Neuron (in vitro differentiated cells): ENCODE results near the gene PIK3R1.

Experiments used
- H2AFZ ChIP-seq: one replicate; pipeline ENCODE4 v1.6.1; 2013; ENCODE audit warnings: low read depth, mild to moderate bottlenecking, inconsistent platforms, low read length, moderate library complexity
- H3K27me3 ChIP-seq: one replicate; pipeline ENCODE4 v1.6.1; 2013; ENCODE audit warnings: low read length; ENCODE audit not compliant: insufficient read depth
- H3K36me3 ChIP-seq: one replicate; pipeline ENCODE4 v1.6.1; 2013; ENCODE audit warnings: low read length; ENCODE audit not compliant: insufficient read depth
- H3K4me1 ChIP-seq: one replicate; pipeline ENCODE4 v1.6.1; 2013; ENCODE audit warnings: low read length; ENCODE audit not compliant: insufficient read depth
- H3K4me3 ChIP-seq: 2 replicates; pipeline ENCODE4 v1.5.1; 2013; ENCODE audit warnings: mild to moderate bottlenecking, low read length, moderate library complexity
- H3K9me3 ChIP-seq: one replicate; pipeline ENCODE4 v1.6.1; 2013; ENCODE audit warnings: low read length

PIK3R1 gene

GRCh38 chr5:68215208-68215897, at the start of gene PIK3R1:
Gene PIK3R1 (plus strand): TSS chr5:68215756. CDS start chr5:68226676, 10,920 bp downstream.
- H3K9me3 ChIP-seq = peaks cover 2% of the 10 kb centered on the region
- H3K4me1 ChIP-seq = peaks cover 19% of the 10 kb centered on the region
- peak within 1 kb of the TSS; percentile 60 for H3K4me3 ChIP-seq
- H3K36me3 ChIP-seq = no peaks in the 10 kb centered on the region
- H2AFZ ChIP-seq = peak within 1 kb of the TSS; percentile 15
- H3K27me3 ChIP-seq = no peaks in the 10 kb centered on the region

GRCh38 chr5:68167195-68167651, 48.3 kb upstream of the PIK3R1 start:
- Histone ChIP-seq H3K4me1 (peaks cover 22% of the 10 kb centered on the region), H3K9me3 (no peaks in the 10 kb centered on the region), H2AFZ (no peak overlapping the region), H3K36me3 (no peaks in the 10 kb centered on the region), H3K27me3 (no peaks in the 10 kb centered on the region), H3K4me3 (no peak overlapping the region)

- peak overlapping the region; percentile 3 for H2AFZ ChIP-seq
- no peaks in the 10 kb centered on the region for H3K36me3 ChIP-seq
- H3K4me1 ChIP-seq = peaks cover 25% of the 10 kb centered on the region
- no peak overlapping the region for H3K4me3 ChIP-seq
- H3K27me3 ChIP-seq = no peaks in the 10 kb centered on the region
- H3K9me3 ChIP-seq = no peaks in the 10 kb centered on the region
Observed at GRCh38 chr5:68169903-68170302, 45.7 kb upstream of the PIK3R1 start.

DNA sequence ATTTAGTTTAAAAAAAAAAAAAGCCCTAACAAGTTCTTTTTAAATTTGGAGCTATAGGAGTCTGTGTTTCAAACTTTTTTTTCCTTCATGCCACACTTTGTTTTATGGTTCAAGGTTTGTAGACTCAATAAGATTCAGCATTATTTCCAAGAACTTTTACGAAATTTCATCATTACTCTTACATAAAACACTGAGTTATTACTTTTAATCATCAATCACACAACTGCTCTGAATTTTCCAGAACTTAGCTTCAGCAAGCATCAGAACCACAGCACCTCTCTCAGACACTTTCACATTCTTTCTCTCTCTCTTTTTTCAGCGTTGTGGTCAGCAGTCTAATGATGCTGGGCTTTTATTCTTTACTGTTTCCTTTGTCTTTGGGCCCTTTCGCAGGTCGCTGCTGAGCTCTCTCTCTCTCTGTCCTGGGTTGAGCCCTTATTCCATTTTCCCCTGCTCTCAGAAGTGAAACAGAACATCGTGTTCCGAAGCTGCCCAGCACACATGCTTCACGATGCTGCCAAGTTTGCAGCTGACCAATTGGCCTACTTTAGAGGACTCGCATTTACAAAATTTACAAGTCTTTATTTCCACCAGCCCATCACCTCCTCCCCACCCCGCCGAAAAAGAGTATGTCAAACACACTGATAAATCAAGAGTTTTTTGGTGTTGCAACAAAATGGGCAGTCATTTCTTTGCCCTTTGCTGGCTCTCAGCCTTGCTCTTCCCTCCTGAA, 44.6 kb upstream of the PIK3R1 start:
- H2AFZ ChIP-seq = peak overlapping the region; percentile 62
- no peak overlapping the region for H3K4me3 ChIP-seq
- H3K27me3 ChIP-seq = no peaks in the 10 kb centered on the region
- H3K9me3 ChIP-seq = no peaks in the 10 kb centered on the region
- peaks cover 25% of the 10 kb centered on the region for H3K4me1 ChIP-seq
- no peaks in the 10 kb centered on the region for H3K36me3 ChIP-seq

GRCh38 chr5:68172314-68172713, 43.2 kb upstream of the PIK3R1 start:
- Histone ChIP-seq H3K4me3 (no peak overlapping the region), H3K36me3 (no peaks in the 10 kb centered on the region), H2AFZ (no peak overlapping the region), H3K27me3 (no peaks in the 10 kb centered on the region), H3K9me3 (no peaks in the 10 kb centered on the region), H3K4me1 (peaks cover 25% of the 10 kb centered on the region)

DNA sequence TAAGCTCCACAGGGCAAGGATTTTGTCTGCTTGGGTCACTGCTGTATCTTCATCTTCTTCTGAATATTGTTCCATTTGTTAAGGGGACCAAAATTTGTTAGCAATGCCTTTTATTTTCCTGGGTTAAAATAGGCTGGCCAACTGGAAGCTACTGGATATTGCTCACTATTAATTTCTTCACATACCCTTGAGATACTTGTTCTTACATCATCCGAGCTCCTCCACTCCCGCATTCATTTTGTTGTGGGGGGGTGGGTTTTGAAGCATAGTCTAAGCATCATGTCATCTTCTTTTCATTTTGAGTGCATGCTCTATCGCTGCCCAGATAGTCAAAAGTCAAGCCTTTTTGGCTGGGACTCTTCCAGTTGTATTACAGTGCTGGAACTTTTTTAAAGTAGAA, 42.5 kb upstream of the PIK3R1 start:
- peaks cover 25% of the 10 kb centered on the region for H3K4me1 ChIP-seq
- H2AFZ ChIP-seq = no peak overlapping the region
- H3K36me3 ChIP-seq = no peaks in the 10 kb centered on the region
- H3K9me3 ChIP-seq = no peaks in the 10 kb centered on the region
- no peak overlapping the region for H3K4me3 ChIP-seq
- no peaks in the 10 kb centered on the region for H3K27me3 ChIP-seq

DNA sequence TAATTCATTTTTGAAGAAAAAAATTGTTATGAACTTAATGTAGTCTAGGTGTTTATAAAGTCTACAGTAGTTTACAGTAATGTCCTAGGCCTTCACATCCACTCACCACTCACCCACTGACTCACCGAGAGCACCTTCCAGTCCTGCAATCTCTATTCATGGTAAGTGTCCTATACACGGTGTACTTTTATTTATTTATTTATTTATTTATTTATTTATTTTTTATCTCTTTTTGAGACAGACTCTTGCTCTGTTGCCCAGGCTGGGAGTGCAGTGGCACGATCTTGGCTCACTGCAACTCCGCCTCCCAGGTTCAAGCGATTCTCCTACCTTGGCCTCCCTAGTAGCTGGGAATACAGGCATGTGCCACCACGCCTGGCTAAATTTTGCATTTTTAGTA, 39.3 kb upstream of the PIK3R1 start:
- Histone ChIP-seq H3K36me3 (no peaks in the 10 kb centered on the region), H3K4me3 (no peak overlapping the region), H3K4me1 (peaks cover 6% of the 10 kb centered on the region), H3K9me3 (no peaks in the 10 kb centered on the region), H2AFZ (no peak overlapping the region), H3K27me3 (no peaks in the 10 kb centered on the region)

- Histone ChIP-seq H3K9me3 (no peaks in the 10 kb centered on the region), H3K4me1 (peaks cover 4% of the 10 kb centered on the region), H2AFZ (no peak overlapping the region), H3K36me3 (no peaks in the 10 kb centered on the region), H3K27me3 (no peaks in the 10 kb centered on the region), H3K4me3 (no peak overlapping the region)
Observed at GRCh38 chr5:68176802-68177479, 38.6 kb upstream of the PIK3R1 start.

- Histone ChIP-seq H3K4me3 (no peak overlapping the region), H3K9me3 (no peaks in the 10 kb centered on the region), H3K4me1 (no peaks in the 10 kb centered on the region), H3K27me3 (no peaks in the 10 kb centered on the region), H2AFZ (no peak overlapping the region), H3K36me3 (no peaks in the 10 kb centered on the region)
Observed at GRCh38 chr5:68177676-68178075, 37.9 kb upstream of the PIK3R1 start.

GRCh38 chr5:68178579-68178978, 37.0 kb upstream of the PIK3R1 start:
- Histone ChIP-seq H3K4me3 (no peak overlapping the region), H3K4me1 (no peaks in the 10 kb centered on the region), H3K36me3 (no peaks in the 10 kb centered on the region), H2AFZ (no peak overlapping the region), H3K9me3 (no peaks in the 10 kb centered on the region), H3K27me3 (no peaks in the 10 kb centered on the region)

GRCh38 chr5:68180121-68181038, 35.2 kb upstream of the PIK3R1 start:
- Histone ChIP-seq H3K27me3 (no peaks in the 10 kb centered on the region), H3K9me3 (no peaks in the 10 kb centered on the region), H3K36me3 (no peaks in the 10 kb centered on the region), H3K4me3 (no peak overlapping the region), H3K4me1 (no peaks in the 10 kb centered on the region), H2AFZ (no peak overlapping the region)

- H3K9me3 ChIP-seq = no peaks in the 10 kb centered on the region
- no peaks in the 10 kb centered on the region for H3K27me3 ChIP-seq
- H3K4me3 ChIP-seq = no peak overlapping the region
- no peak overlapping the region for H2AFZ ChIP-seq
- no peaks in the 10 kb centered on the region for H3K4me1 ChIP-seq
- H3K36me3 ChIP-seq = no peaks in the 10 kb centered on the region
Observed at GRCh38 chr5:68181039-68181599, 34.4 kb upstream of the PIK3R1 start.
